NCI-H82 treated with DMSO at 0.1 percent for 48 hours (cell line): Measurements from ENCODE around the gene CLDN6.

Source experiments
- DNase-seq: peaks from one replicate; lab custom pipeline; 2025; ENCODE audit not compliant: unreplicated experiment; lab: John Stamatoyannopoulos, UW

The CLDN6 gene

GRCh38 chr16:3013998-3014690 lies 3.8 kb downstream of the CLDN6 start:
- DNase-seq: no peak

- DNase-seq: no peak
Measured at GRCh38 chr16:3013491-3013951, 4.5 kb downstream of the CLDN6 start.

GRCh38 chr16:3012828-3013420 lies 5.1 kb downstream of the CLDN6 start, which contains the start of gene CLDN9:
CLDN9 (plus strand) TSS chr16:3012923; CDS start chr16:3013363, 440 bp downstream.
- no peak for DNase-seq

- no peak for DNase-seq
Measured at GRCh38 chr16:3012246-3012645, 5.7 kb downstream of the CLDN6 start.

GRCh38 chr16:3010510-3010909 lies 7.5 kb downstream of the CLDN6 start:
- no peak for DNase-seq

- no peak for DNase-seq
Measured at GRCh38 chr16:3009568-3010390, 8.2 kb downstream of the CLDN6 start.

- no peak for DNase-seq
Measured at GRCh38 chr16:3008690-3009037, 9.3 kb downstream of the CLDN6 start.

- DNase-seq: no peak
Measured at GRCh38 chr16:3007957-3008689, 9.9 kb downstream of the CLDN6 start.

- no peak for DNase-seq
Measured at GRCh38 chr16:3007059-3007956, 10.7 kb downstream of the CLDN6 start.

- DNase-seq: no peak
Measured at GRCh38 chr16:3004781-3005284, 13.2 kb downstream of the CLDN6 start.

- DNase-seq: no peak
Measured at GRCh38 chr16:3004319-3004718, 13.7 kb downstream of the CLDN6 start.

GRCh38 chr16:3003582-3004270 lies 14.3 kb downstream of the CLDN6 start:
- DNase-seq: peak; percentile 97

- DNase-seq: no peak
Measured at GRCh38 chr16:3001316-3001715, 16.7 kb downstream of the CLDN6 start.

GRCh38 chr16:3000540-3000939 lies 17.4 kb downstream of the CLDN6 start:
- no peak for DNase-seq

GRCh38 chr16:2999929-3000328 lies 18.1 kb downstream of the CLDN6 start:
- DNase-seq: no peak

- no peak for DNase-seq
Measured at GRCh38 chr16:2996298-2996697, 21.7 kb downstream of the CLDN6 start.

- DNase-seq: no peak
Measured at GRCh38 chr16:2992383-2993081, 25.5 kb downstream of the CLDN6 start.

- DNase-seq: no peak
Measured at GRCh38 chr16:2991566-2992261, 26.3 kb downstream of the CLDN6 start.
